Epidermal melanocyte (primary cell): Measurements from ENCODE around the gene EVA1B.
A peak's percentile ranks its signal among the peaks of the same experiment; 100 is the strongest.

ENCODE experiments used
- DNase-seq: peaks from one replicate; pipeline ENCODE4 v3.0.0; 2011; ENCODE audit warnings: low spot score; ENCODE audit not compliant: insufficient read length

Gene EVA1B

GRCh38 chr1:36320767-36321118 is 2.7 kb downstream of the EVA1B start:
- DNase-seq, result no peak

GRCh38 chr1:36320291-36320761 is 3.1 kb downstream of the EVA1B start:
- DNase-seq, result no peak

- DNase-seq, result no peak
Measured at GRCh38 chr1:36309397-36309796, 14.0 kb downstream of the EVA1B start.

DNA sequence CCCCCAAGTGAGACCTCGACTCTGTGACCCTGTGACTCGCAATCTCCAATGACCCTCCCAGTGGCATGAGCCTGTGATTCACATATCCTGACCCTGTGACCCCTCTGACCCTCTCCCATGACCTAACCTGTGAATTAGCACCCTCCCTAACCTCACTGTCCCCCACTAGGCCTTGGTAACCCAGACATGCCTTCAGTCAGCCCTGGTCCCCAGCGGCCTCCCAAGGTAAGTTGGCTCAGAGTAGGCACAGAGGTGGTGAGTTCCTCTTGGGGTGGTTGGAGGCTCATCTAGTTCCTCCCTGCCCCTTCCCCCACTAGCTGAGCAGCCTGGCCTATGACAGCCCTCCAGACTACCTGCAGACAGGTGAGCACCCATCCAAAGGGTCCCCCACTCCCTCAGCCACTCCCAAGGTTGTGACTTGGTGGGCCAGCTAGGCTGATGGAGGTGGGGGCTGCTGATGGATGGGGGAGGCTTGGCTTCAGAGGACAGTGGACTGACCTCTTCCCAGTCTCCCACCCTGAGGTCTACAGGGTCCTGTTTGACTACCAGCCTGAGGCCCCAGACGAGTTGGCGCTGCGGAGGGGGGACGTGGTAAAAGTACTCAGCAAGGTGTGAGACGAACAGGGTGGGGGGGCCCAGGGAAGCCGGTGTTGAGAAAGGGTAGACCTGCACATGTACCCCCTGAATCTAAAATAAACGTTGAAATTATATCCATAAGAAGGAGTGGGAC is 15.7 kb downstream of the EVA1B start:
- DNase-seq, result no peak

DNA sequence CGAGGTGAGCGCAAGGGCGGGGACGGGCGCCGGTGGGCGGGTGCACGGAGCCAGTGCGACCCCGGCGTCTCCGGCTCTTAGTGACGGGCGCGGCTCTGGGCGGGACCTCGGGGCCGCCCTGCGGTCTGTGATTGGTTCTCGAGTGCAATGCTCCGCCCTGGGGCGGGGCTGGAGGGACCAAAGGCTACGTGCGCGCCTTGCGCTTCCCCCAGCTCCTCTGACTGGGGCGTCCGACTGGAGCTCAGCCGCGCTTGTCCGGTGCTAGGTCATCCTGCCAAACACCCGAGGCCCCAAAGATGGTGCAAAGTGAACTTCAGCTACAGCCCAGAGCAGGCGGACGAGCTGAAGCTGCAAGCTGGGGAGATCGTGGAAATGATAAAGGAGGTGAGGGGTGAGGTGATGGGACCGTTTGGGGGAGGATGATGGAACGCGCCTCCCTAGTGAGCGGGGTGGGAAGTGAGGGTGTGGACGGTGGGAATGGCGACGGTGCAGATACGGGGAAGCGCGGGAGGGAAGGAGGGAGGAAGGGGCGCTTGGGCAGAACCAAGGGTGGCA is 16.5 kb downstream of the EVA1B start:
- DNase-seq, result peak; percentile 90

GRCh38 chr1:36306210-36306901 is 17.1 kb downstream of the EVA1B start, which contains the start of gene SH3D21:
TSS of gene SH3D21 (plus strand) at chr1:36306368. CDS start at chr1:36306421, 53 bp downstream.
- no peak for DNase-seq

DNA sequence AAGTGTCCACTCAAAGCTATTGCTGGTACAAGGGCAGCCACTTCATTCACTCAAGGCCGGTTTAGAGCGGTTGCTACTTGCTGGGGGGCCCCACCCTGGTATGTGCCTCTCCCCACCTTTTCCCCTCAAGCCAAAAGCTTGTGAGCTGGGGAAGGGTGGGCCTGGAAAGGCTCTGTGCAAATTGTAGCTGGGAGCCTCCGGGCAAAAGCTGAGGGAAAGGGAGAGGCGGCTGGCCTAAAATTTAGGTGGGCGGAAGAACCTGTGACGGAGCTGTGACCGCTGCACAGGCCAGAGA is 17.6 kb downstream of the EVA1B start:
- DNase-seq, result no peak

GRCh38 chr1:36304970-36305914 is 18.2 kb downstream of the EVA1B start:
- no peak for DNase-seq

DNA sequence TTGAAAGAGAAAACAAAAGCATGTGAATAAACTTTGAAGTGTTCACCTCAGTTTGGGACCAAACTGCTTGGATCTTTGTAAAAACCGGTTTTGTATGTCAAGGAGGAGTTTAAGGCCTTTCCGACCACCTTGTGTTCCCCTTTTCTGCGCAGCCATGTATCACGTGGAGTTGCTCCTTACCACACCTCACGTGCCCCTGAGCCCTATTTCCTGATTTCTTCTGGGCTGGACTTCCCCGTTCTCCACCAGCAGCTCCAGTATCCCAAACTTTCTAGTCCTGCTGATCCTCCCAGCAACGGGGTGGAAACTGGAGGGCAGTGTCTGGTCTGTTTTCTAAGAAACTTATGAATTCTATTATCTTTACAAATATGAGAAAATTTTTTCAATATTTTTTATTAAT is 18.9 kb downstream of the EVA1B start:
- no peak for DNase-seq

GRCh38 chr1:36303650-36304360 is 19.6 kb downstream of the EVA1B start:
- no peak for DNase-seq

DNA sequence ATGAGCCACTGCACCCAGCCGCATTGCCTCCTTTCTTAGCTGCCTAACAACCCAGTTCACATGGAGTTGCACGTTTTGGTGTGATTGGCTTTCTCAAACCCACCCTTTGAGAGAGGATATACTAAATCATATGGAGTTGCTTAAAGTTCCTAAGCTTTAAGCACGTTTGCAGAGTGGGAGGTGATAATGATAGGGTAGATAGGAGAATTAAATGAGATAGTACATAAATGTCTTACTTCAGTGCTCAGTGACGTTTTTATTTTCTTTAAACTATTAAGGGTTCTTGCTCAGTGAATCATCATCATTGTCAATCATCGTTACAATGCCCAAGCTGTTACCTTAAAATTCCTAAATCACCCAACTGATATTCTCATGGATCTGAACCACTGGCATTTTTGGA is 20.2 kb downstream of the EVA1B start:
- no peak for DNase-seq

DNA sequence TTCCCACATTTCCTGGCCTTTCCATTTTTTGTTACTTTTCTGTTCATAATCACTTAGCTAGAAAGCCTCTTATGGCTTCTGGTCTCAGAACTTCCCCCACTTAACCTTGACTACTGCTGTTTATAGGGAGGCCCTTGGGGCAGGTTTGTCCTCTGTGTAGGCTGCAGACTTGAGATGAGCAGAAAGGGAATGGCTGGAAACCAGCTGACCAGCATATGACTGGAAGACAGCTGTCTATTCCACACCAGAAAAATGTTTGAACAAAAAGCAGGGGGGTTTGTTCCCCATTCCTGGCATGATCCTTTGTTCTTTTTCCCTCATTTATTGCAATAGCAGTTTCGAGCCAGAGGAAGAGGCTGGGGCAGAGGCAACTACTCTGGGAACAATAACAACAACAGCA is 22.2 kb downstream of the EVA1B start:
- peak; percentile 51 for DNase-seq

- DNase-seq, result no peak
Measured at GRCh38 chr1:36300526-36300925, 22.9 kb downstream of the EVA1B start.

DNA sequence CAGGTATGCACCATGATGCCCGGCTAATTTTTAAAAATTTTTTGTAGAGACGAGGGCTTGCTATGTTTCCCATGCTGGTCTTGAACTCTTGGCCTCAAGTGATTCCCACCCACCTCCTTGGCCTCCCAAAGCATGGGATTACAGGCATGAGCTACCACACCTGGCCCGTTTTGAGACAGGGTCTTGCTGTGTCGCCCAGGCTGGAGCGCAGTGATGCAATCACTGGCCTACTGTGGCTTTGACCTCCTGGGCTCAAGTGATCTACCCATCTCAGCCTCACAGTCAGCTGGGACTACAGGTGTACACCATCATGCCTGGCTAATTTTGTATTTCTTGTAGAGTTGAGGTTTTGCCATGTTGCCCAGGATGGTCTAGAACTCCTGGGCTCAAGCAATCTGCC is 24.8 kb downstream of the EVA1B start:
- no peak for DNase-seq

DNA sequence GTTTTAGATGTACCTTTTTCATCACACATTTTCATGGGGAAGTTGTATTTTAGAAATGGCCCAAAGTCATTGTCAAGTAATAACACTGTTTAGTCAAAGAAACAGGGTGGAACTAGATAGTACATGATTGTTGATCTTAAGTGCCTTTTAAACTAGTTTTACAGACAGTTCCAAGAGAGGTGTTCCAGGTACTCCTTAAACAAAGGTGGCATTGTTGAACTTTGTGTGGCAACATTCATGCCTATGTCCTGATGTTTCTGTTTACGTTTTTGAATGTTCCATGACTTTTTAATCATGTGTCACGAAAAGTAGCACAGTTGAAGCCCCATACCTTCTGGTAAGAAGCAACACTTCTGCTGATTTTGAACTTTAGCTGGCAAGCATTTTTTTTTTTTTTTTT is 26.4 kb downstream of the EVA1B start:
- DNase-seq, result no peak

GRCh38 chr1:36295390-36295789 is 28.1 kb downstream of the EVA1B start:
- no peak for DNase-seq

DNA sequence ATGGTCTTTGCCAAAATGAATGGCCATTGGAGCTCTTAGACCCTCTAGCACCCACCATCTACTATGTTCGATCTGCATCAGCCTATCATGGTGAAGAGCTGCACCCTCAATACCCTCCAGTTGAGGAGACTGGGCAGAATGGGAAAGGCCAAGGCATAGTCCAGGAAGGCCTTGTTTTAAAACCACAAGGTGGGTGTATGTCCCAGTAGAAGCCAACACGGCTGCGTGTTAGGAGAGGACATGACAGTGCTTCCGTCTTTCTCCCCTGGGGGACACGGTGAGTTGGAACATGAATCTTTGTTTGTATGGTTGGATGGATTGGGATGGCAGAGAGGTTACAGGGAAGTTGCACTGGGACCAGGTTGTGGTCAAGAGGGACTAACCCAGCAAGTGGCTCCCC is 35.9 kb downstream of the EVA1B start:
- DNase-seq, result no peak

DNA sequence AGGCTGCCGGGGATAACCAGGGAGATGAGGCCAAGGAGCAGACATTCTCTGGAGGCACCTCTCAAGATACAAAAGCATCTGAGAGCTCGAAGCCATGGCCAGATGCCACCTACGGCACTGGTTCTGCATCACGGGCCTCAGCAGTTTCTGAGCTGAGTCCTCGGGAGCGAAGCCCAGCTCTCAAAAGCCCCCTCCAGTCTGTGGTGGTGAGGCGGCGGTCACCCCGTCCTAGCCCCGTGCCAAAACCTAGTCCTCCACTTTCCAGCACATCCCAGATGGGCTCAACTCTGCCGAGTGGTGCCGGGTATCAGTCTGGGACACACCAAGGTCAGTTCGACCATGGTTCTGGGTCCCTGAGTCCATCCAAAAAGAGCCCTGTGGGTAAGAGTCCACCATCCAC is 36.6 kb downstream of the EVA1B start:
- DNase-seq, result no peak

GRCh38 chr1:36285443-36286101 is 37.9 kb downstream of the EVA1B start:
- peak; percentile 84 for DNase-seq

- no peak for DNase-seq
Measured at GRCh38 chr1:36284517-36284916, 38.9 kb downstream of the EVA1B start.

DNA sequence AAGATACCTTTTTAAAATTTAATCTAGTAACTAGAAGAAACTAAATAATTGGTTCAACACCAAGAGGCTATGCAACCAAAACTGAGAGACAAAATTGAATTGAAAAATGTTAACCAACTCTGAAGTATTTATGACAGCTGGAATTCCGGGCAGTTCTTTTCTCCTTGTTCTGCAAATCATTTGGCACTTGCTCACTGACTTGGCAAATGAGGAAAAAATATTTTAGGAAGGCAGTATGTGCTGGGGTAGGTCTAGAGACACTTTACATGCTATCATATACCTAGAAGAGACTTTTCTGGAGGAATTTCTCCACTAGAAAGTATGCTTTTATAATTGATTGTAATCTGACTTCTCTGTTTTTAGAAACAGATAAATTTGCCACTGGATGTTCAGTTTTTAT is 39.4 kb downstream of the EVA1B start:
- no peak for DNase-seq
